ENCODE results near the gene DIDO1.

- TF ChIP-seq, protein P1, sequence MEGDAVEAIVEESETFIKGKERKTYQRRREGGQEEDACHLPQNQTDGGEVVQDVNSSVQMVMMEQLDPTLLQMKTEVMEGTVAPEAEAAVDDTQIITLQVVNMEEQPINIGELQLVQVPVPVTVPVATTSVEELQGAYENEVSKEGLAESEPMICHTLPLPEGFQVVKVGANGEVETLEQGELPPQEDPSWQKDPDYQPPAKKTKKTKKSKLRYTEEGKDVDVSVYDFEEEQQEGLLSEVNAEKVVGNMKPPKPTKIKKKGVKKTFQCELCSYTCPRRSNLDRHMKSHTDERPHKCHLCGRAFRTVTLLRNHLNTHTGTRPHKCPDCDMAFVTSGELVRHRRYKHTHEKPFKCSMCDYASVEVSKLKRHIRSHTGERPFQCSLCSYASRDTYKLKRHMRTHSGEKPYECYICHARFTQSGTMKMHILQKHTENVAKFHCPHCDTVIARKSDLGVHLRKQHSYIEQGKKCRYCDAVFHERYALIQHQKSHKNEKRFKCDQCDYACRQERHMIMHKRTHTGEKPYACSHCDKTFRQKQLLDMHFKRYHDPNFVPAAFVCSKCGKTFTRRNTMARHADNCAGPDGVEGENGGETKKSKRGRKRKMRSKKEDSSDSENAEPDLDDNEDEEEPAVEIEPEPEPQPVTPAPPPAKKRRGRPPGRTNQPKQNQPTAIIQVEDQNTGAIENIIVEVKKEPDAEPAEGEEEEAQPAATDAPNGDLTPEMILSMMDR (conservative IDR thresholded peaks at IDR 0.05 in 1 of 2, IDR thresholded peaks at IDR 0.05 in 1 of 2; ENCODE audit: extremely low read depth in 1 of 2, insufficient read depth in 1 of 2, low read depth in 1 of 2, low read length in 2 of 2), result no peak
- no peak for TF ChIP-seq EZH2 (IDR thresholded peaks at IDR 0.05; ENCODE audit: borderline replicate concordance, low read length)
These were observed 46.8 kb upstream of the DIDO1 start for GRCh38 chr20:62972845-62973745.

Data from mammary epithelial cell (primary cell).